RWPE2 (cell line): Measurements from ENCODE around the gene CRABP2.

ENCODE experiments used
- ATAC-seq: fragments of 200-7000 bp; cut with Tn5 transposase; 3 replicates; pipeline ENCODE4 v1.9.1; 2021; ENCODE audit warnings: low read depth
- DNase-seq: peaks from one replicate; pipeline ENCODE4 v3.0.0-alpha.2; 2020; ENCODE audit warnings: low spot score
- H3K27ac ChIP-seq: fragments of 450-650 bp; 2 replicates; pipeline ENCODE4 v1.5.1; 2017; ENCODE audit warnings: mild to moderate bottlenecking; ENCODE audit not compliant: poor library complexity, severe bottlenecking
- H3K27me3 ChIP-seq: fragments of 250-450 bp; sonication (Bioruptor Pico); 2 replicates; pipeline ENCODE4 v1.5.1; 2021; ENCODE audit warnings: mild to moderate bottlenecking, moderate library complexity; ENCODE audit not compliant: insufficient read depth, poor library complexity, severe bottlenecking
- H3K36me3 ChIP-seq: fragments of 250-450 bp; sonication (Bioruptor Pico); 2 replicates; pipeline ENCODE4 v1.5.1; 2020; ENCODE audit warnings: low read depth, mild to moderate bottlenecking, moderate library complexity
- H3K4me1 ChIP-seq: fragments of 250-450 bp; sonication (Bioruptor Pico); 2 replicates; pipeline ENCODE4 v1.5.1; 2021; ENCODE audit warnings: mild to moderate bottlenecking, moderate library complexity; ENCODE audit not compliant: insufficient read depth, poor library complexity, severe bottlenecking
- H3K4me3 ChIP-seq: fragments of 250-450 bp; sonication (Bioruptor Pico); 2 replicates; pipeline ENCODE4 v1.5.1; 2021; ENCODE audit warnings: mild to moderate bottlenecking, moderate library complexity; ENCODE audit not compliant: severe bottlenecking
- H3K9me3 ChIP-seq: fragments of 250-450 bp; sonication (Bioruptor Pico); 2 replicates; pipeline ENCODE4 v1.5.1; 2021; ENCODE audit warnings: mild to moderate bottlenecking, moderate library complexity; ENCODE audit not compliant: severe bottlenecking
- CTCF ChIP-seq: fragments of 450-650 bp; IDR thresholded peaks from one replicate; pipeline ENCODE4 v1.5.1; 2017; ENCODE audit warnings: mild to moderate bottlenecking, moderate library complexity; ENCODE audit not compliant: poor library complexity, severe bottlenecking

Gene CRABP2

GRCh38 chr1:156676820-156677615 is 28.4 kb downstream of the CRABP2 start, which contains the start of gene NES:
Gene NES (minus strand): TSS chr1:156677407. CDS start chr1:156677264, 143 bp downstream.
- peaks cover 6% of the 10 kb centered on the region for H3K4me1 ChIP-seq
- no peak within 1 kb of the TSS for H3K4me3 ChIP-seq
- no peaks in the 10 kb centered on the region for H3K9me3 ChIP-seq
- peaks cover 30% of the 10 kb centered on the region for H3K27me3 ChIP-seq
- no peak within 1 kb of the TSS for H3K27ac ChIP-seq
- no peaks in the 10 kb centered on the region for H3K36me3 ChIP-seq
- ATAC-seq, result peak; percentile 30; the same call in 2 of the 3 replicates
- no peak for DNase-seq
- no peak for TF ChIP-seq CTCF

GRCh38 chr1:156676114-156676819 is 29.1 kb downstream of the CRABP2 start:
- Histone ChIP-seq H3K27ac (no peak overlapping the region), H3K4me1 (peaks cover 6% of the 10 kb centered on the region), H3K27me3 (peaks cover 30% of the 10 kb centered on the region), H3K9me3 (no peaks in the 10 kb centered on the region), H3K4me3 (no peak overlapping the region), H3K36me3 (no peaks in the 10 kb centered on the region)
- TF ChIP-seq CTCF, result no peak
- DNase-seq (no peak), ATAC-seq (no peak)

- H3K4me3 ChIP-seq, result no peak overlapping the region
- ATAC-seq, result no peak
These were observed 29.9 kb downstream of the CRABP2 start for GRCh38 chr1:156675210-156676113.

More at GRCh38 chr1:156675210-156676113, 29.9 kb downstream of the CRABP2 start:
- Histone ChIP-seq H3K27me3 (peaks cover 30% of the 10 kb centered on the region), H3K4me1 (peaks cover 6% of the 10 kb centered on the region), H3K9me3 (no peaks in the 10 kb centered on the region), H3K36me3 (no peaks in the 10 kb centered on the region), H3K27ac (no peak overlapping the region)
- no peak for TF ChIP-seq CTCF
- DNase-seq, result no peak
